ENCODE measurements around the gene ORAI2.
"Not testable (repeated sequence)": the region's sequence is repeated elsewhere in the genome, so short reads cannot be mapped to it uniquely, and the experiment has no call there.

Gene ORAI2

DNA sequence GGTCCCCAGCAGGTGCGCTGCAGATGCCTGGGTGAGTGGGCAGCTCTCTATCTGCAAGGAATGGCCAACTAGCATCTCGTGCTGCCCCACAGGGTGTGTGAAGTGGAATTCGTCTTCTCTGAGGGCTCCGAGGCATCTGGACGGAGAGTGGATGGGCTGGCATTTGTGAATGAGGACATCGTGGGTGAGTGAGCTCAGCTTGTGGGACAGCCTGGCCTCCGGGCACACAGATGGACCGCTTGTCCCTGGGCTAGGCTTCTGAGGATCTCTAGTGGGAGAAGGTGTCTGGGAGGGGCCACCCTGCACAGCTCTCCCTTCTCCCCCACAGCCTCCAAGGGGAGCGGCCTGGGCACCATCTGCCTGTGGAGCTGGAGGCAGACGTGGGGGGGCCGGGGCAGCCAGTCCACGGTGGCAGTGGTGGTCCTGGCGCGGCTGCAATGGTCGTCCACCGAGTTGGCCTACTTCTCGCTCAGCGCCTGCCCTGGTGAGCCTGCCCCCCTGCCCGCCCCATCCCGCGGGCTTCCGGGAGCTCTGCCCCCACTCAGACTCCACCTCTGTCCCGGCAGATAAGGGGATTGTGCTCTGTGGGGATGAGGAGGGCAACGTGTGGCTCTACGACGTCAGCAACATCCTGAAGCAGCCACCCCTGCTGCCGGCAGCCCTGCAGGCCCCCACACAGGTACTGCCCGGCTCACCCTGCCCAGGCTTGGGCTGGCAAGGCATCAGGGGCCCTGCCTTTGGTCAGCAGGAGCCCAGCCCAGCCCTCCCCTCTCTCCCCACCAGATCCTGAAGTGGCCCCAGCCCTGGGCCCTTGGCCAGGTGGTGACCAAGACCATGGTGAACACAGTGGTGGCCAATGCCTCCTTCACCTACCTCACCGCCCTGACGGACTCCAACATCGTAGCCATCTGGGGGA lies 39.0 kb downstream of the ORAI2 start:
- Histone ChIP-seq H3K4me1 (ENCODE audit: insufficient read depth, low read length, poor library complexity, severe bottlenecking) (no peaks in the 10 kb centered on the region), H3K27me3 (ENCODE audit: insufficient read depth, low read length, poor library complexity, severe bottlenecking) (no peaks in the 10 kb centered on the region), H3K4me3 (ENCODE audit: low read length, poor library complexity, severe bottlenecking) (no peak overlapping the region), H3K79me2 (ENCODE audit: insufficient read depth, low read length) (no peaks in the 10 kb centered on the region), H3K36me3 (ENCODE audit: insufficient read depth, low read length) (peaks cover 10% of the 10 kb centered on the region; the same call in 1 of the 2 replicates), H4K20me1 (ENCODE audit: insufficient read depth, low read length, poor library complexity, severe bottlenecking) (no peaks in the 10 kb centered on the region), H3K9ac (ENCODE audit: low read depth, low read length, poor library complexity, severe bottlenecking) (no peak overlapping the region), H3K9me2 (replicated peaks; ENCODE audit: low read depth, low read length) (no peaks in the 10 kb centered on the region), H3F3A (ENCODE audit: low read depth) (no peaks in the 10 kb centered on the region), H3K9me3 (ENCODE audit: insufficient read depth, low read depth, low read length) (no peaks in the 10 kb centered on the region), H2AFZ (ENCODE audit: low read length) (no peak overlapping the region), H3K4me2 (ENCODE audit: low read depth, low read length, poor library complexity, severe bottlenecking) (no peak overlapping the region)
- TF ChIP-seq EZH2phosphoT487 (IDR thresholded peaks at IDR 0.05; ENCODE audit: borderline replicate concordance), result no peak
- TF ChIP-seq, protein P1, sequence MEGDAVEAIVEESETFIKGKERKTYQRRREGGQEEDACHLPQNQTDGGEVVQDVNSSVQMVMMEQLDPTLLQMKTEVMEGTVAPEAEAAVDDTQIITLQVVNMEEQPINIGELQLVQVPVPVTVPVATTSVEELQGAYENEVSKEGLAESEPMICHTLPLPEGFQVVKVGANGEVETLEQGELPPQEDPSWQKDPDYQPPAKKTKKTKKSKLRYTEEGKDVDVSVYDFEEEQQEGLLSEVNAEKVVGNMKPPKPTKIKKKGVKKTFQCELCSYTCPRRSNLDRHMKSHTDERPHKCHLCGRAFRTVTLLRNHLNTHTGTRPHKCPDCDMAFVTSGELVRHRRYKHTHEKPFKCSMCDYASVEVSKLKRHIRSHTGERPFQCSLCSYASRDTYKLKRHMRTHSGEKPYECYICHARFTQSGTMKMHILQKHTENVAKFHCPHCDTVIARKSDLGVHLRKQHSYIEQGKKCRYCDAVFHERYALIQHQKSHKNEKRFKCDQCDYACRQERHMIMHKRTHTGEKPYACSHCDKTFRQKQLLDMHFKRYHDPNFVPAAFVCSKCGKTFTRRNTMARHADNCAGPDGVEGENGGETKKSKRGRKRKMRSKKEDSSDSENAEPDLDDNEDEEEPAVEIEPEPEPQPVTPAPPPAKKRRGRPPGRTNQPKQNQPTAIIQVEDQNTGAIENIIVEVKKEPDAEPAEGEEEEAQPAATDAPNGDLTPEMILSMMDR (conservative IDR thresholded peaks at IDR 0.05; ENCODE audit: low read length), result no peak

- no peak overlapping the region for H2AFZ ChIP-seq (ENCODE audit: low read length)
- no peaks in the 10 kb centered on the region for H4K20me1 ChIP-seq (ENCODE audit: insufficient read depth, low read length, poor library complexity, severe bottlenecking)
- H3K36me3 ChIP-seq (ENCODE audit: insufficient read depth, low read length), result peaks cover 10% of the 10 kb centered on the region; the same call in 1 of the 2 replicates
- H3K4me3 ChIP-seq (ENCODE audit: low read length, poor library complexity, severe bottlenecking), result no peak overlapping the region
- H3F3A ChIP-seq (ENCODE audit: low read depth), result no peaks in the 10 kb centered on the region
- no peaks in the 10 kb centered on the region for H3K4me1 ChIP-seq (ENCODE audit: insufficient read depth, low read length, poor library complexity, severe bottlenecking)
- H3K9me2 ChIP-seq (replicated peaks; ENCODE audit: low read depth, low read length), result no peaks in the 10 kb centered on the region
- H3K9ac ChIP-seq (ENCODE audit: low read depth, low read length, poor library complexity, severe bottlenecking), result no peak overlapping the region
- H3K27me3 ChIP-seq (ENCODE audit: insufficient read depth, low read length, poor library complexity, severe bottlenecking), result no peaks in the 10 kb centered on the region
- no peak overlapping the region for H3K4me2 ChIP-seq (ENCODE audit: low read depth, low read length, poor library complexity, severe bottlenecking)
- no peaks in the 10 kb centered on the region for H3K9me3 ChIP-seq (ENCODE audit: insufficient read depth, low read depth, low read length)
- H3K79me2 ChIP-seq (ENCODE audit: insufficient read depth, low read length), result no peaks in the 10 kb centered on the region
- TF ChIP-seq EZH2phosphoT487 (IDR thresholded peaks at IDR 0.05; ENCODE audit: borderline replicate concordance), result no peak
- TF ChIP-seq, protein P1 (conservative IDR thresholded peaks at IDR 0.05; ENCODE audit: low read length), result no peak
These were observed 40.1 kb downstream of the ORAI2 start for GRCh38 chr7:102473271-102473991.

GRCh38 chr7:102474116-102474515 lies 40.7 kb downstream of the ORAI2 start:
- not testable (repeated sequence) for H3K9me3 ChIP-seq (ENCODE audit: insufficient read depth, low read depth, low read length); H3K4me2 ChIP-seq (ENCODE audit: low read depth, low read length, poor library complexity, severe bottlenecking); H4K20me1 ChIP-seq (ENCODE audit: insufficient read depth, low read length, poor library complexity, severe bottlenecking); H3K9me2 ChIP-seq (replicated peaks; ENCODE audit: low read depth, low read length); H3K27me3 ChIP-seq (ENCODE audit: insufficient read depth, low read length, poor library complexity, severe bottlenecking); H3K9ac ChIP-seq (ENCODE audit: low read depth, low read length, poor library complexity, severe bottlenecking); H2AFZ ChIP-seq (ENCODE audit: low read length); H3F3A ChIP-seq (ENCODE audit: low read depth); H3K4me3 ChIP-seq (ENCODE audit: low read length, poor library complexity, severe bottlenecking); H3K4me1 ChIP-seq (ENCODE audit: insufficient read depth, low read length, poor library complexity, severe bottlenecking); H3K79me2 ChIP-seq (ENCODE audit: insufficient read depth, low read length); H3K36me3 ChIP-seq (ENCODE audit: insufficient read depth, low read length)

- H3K27me3 ChIP-seq (ENCODE audit: insufficient read depth, low read length, poor library complexity, severe bottlenecking); H2AFZ ChIP-seq (ENCODE audit: low read length); H3K4me3 ChIP-seq (ENCODE audit: low read length, poor library complexity, severe bottlenecking); H3K4me1 ChIP-seq (ENCODE audit: insufficient read depth, low read length, poor library complexity, severe bottlenecking); H3F3A ChIP-seq (ENCODE audit: low read depth); H4K20me1 ChIP-seq (ENCODE audit: insufficient read depth, low read length, poor library complexity, severe bottlenecking); H3K36me3 ChIP-seq (ENCODE audit: insufficient read depth, low read length); H3K9me2 ChIP-seq (replicated peaks; ENCODE audit: low read depth, low read length); H3K4me2 ChIP-seq (ENCODE audit: low read depth, low read length, poor library complexity, severe bottlenecking); H3K9me3 ChIP-seq (ENCODE audit: insufficient read depth, low read depth, low read length); H3K9ac ChIP-seq (ENCODE audit: low read depth, low read length, poor library complexity, severe bottlenecking); H3K79me2 ChIP-seq (ENCODE audit: insufficient read depth, low read length): not testable (repeated sequence)
These were observed 41.5 kb downstream of the ORAI2 start for GRCh38 chr7:102474736-102475435.

All from Loucy (cell line).